HTR-8/SVneo (cell line): Measurements from ENCODE around the gene ZNF609.
"Not testable (repeated sequence)": the region's sequence is repeated elsewhere in the genome, so short reads cannot be mapped to it uniquely, and the experiment has no call there.

Experiments
- DNase-seq: peaks from one replicate; pipeline ENCODE4 v3.0.0; 2011; ENCODE audit warnings: low spot score, mixed read lengths; ENCODE audit not compliant: insufficient read length
- FAIRE-seq: peaks from 2 replicates; lab custom pipeline; 2011; peaks lifted over from hg19 to GRCh38; lab: Jason Lieb, UNC

Gene ZNF609

GRCh38 chr15:64495968-64496367, 35.6 kb downstream of the ZNF609 start:
- not testable (repeated sequence) for DNase-seq, FAIRE-seq

- FAIRE-seq = no peak
Observed at GRCh38 chr15:64500695-64501395, 40.5 kb downstream of the ZNF609 start.

GRCh38 chr15:64501396-64501715, 41.0 kb downstream of the ZNF609 start:
- FAIRE-seq = no peak
- no peak for DNase-seq

More at GRCh38 chr15:64500695-64501395, 40.5 kb downstream of the ZNF609 start:
- DNase-seq = no peak

- FAIRE-seq = no peak
- no peak for DNase-seq
Observed at GRCh38 chr15:64502151-64502550, 41.8 kb downstream of the ZNF609 start.

GRCh38 chr15:64502551-64502950, 42.2 kb downstream of the ZNF609 start:
- no peak for DNase-seq
- FAIRE-seq = no peak

- peak; percentile 13 for DNase-seq
- FAIRE-seq = no peak
Observed at GRCh38 chr15:64503197-64503596, 42.8 kb downstream of the ZNF609 start.

- DNase-seq (no peak), FAIRE-seq (no peak)
Observed at GRCh38 chr15:64503640-64504039, 43.3 kb downstream of the ZNF609 start.

GRCh38 chr15:64507293-64507802, 47.0 kb downstream of the ZNF609 start:
- DNase-seq = no peak
- FAIRE-seq = no peak

- FAIRE-seq (no peak), DNase-seq (no peak)
Observed at GRCh38 chr15:64507845-64508244, 47.5 kb downstream of the ZNF609 start.

GRCh38 chr15:64513823-64514222, 53.4 kb downstream of the ZNF609 start:
- FAIRE-seq (no peak), DNase-seq (no peak)

GRCh38 chr15:64515196-64515595, 54.8 kb downstream of the ZNF609 start:
- FAIRE-seq = no peak

GRCh38 chr15:64515825-64516224, 55.4 kb downstream of the ZNF609 start:
- no peak for DNase-seq
- no peak for FAIRE-seq

More at GRCh38 chr15:64515196-64515595, 54.8 kb downstream of the ZNF609 start:
- no peak for DNase-seq

- DNase-seq (no peak), FAIRE-seq (no peak)
Observed at GRCh38 chr15:64519897-64520296, 59.5 kb downstream of the ZNF609 start.

GRCh38 chr15:64521201-64521600, 60.8 kb downstream of the ZNF609 start:
- no peak for DNase-seq
- FAIRE-seq = no peak

GRCh38 chr15:64521726-64522164, 61.4 kb downstream of the ZNF609 start:
- no peak for FAIRE-seq
- DNase-seq = peak; percentile 59

- DNase-seq (no peak), FAIRE-seq (no peak)
Observed at GRCh38 chr15:64522226-64522823, 61.9 kb downstream of the ZNF609 start.

GRCh38 chr15:64523240-64523639, 62.9 kb downstream of the ZNF609 start:
- FAIRE-seq (no peak), DNase-seq (no peak)

GRCh38 chr15:64524778-64525177, 64.4 kb downstream of the ZNF609 start:
- FAIRE-seq (no peak), DNase-seq (no peak)

- no peak for FAIRE-seq
Observed at GRCh38 chr15:64525828-64526530, 65.6 kb downstream of the ZNF609 start.

GRCh38 chr15:64527263-64527984, 67.0 kb downstream of the ZNF609 start:
- no peak for FAIRE-seq

More at GRCh38 chr15:64525828-64526530, 65.6 kb downstream of the ZNF609 start:
- no peak for DNase-seq

More at GRCh38 chr15:64527263-64527984, 67.0 kb downstream of the ZNF609 start:
- DNase-seq = peak; percentile 23
